ENCODE results near the gene CSRNP3.
"Not testable (repeated sequence)": the region's sequence is repeated elsewhere in the genome, so short reads cannot be mapped to it uniquely, and the experiment has no call there.

CSRNP3 gene

DNA sequence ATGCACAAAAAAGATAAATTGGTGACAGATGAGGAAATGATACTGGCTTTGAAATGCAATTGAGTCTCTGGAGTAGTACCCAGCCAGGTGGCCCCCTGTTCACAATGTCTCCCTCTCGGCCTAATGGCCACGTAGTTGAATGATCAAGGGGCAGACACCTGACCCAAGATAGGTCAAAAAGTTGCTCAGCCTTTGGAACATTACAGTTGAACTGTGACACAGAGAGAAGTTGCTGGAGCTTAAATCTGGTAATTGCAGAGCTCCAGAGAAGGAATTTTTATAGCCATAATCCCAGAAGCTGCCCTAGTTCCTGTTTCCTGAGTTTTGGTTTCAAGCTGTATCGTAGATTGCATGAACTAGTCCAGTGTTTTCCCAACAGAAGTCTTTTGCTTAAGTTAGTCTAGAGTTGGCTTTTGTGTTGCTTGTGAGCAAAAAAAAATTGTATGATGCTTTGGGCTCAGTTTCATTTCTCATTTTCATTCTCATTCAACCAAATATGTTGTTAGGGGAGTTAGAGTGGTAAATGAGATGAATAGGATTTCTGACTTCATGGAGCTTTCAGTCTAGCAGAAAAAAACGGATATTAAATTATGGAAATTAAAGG, 117.9 kb downstream of the CSRNP3 start:
- DNase-seq (ENCODE audit: low spot score) = no peak

GRCh38 chr2:165590999-165591398, 121.5 kb downstream of the CSRNP3 start:
- not testable (repeated sequence) for DNase-seq (ENCODE audit: low spot score)

DNA sequence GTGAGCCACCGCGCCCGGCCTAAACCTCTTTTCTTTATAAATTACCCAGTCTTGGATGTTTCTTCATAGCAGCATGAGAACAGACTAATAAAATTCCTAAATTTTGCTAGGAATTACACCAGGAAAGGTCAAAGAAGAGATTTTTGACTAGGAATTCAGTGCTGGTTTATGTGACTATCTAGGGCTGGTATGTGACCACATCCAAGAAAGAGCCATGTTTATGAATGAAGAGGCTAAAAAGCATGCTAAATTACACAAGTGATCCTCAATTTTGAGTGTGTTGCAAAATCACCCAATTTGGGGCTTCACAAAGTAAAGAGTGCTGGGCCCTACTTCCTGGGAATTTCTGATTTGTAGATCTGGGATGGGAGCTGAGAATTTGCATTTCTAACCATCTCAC, 123.6 kb downstream of the CSRNP3 start:
- peak; percentile 3 for DNase-seq (ENCODE audit: low spot score)

DNA sequence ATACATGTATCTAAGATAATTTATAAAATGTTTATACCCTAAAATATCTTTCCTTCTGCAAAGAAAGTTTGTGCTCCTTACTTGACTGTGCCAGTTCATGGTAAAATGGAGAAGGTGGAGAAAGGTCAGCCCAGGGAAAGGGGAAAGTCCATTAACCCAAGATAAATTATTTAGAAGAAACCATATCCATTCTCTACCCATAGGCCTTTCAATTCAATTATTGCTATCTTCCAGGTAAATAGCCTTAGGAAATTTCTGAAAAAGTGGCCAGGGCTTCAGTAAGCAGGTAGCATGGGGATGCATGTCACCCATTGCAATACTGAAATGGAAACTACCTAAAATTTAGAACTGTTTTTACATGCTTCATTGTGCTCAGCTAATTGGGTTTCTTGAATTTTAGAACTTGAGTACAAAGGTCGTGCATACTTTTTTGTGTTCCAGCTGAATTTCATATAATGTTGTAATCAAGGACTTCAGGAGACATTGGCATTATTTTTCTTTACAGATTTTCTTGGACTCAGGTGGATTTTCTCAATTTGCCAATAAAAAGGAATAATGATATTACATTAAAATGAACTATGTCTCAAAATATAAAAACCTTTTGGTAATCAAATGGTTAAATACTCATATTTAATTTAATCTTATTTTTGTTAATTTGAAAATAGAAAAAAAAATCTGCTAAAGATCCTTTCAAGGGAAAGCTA, 124.9 kb downstream of the CSRNP3 start:
- DNase-seq (ENCODE audit: low spot score) = no peak

GRCh38 chr2:165594935-165595255, 125.4 kb downstream of the CSRNP3 start:
- DNase-seq (ENCODE audit: low spot score) = no peak

GRCh38 chr2:165596788-165597187, 127.3 kb downstream of the CSRNP3 start:
- no peak for DNase-seq (ENCODE audit: low spot score)

- no peak for DNase-seq (ENCODE audit: low spot score)
Observed at GRCh38 chr2:165601065-165601830, 131.8 kb downstream of the CSRNP3 start.

DNA sequence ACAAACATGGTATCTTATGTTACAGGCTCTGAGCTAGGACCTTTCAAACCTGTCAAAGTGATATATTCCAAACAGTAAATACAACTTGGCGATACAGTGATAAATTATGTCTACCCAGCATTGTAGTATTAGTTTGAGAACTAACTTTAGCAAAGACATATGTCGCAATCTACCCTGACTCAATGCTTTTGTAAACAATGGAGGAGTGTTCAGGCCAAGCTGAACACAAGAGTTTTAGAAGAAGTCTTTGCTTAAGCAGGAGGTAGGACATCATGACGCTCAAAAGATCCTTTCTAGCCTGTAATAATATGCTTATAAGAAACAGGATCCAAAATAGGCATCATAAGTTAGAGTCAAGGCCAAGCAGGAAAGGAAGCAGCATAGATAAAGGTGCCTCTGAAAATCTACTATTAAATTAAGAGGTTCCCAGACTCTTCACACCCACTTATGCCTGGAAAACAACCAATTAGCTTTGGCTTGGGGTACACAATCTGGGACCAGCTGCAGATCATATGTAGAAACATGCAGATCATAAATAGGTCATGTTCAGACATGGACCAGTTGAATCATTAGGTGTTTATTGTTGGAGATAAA, 132.5 kb downstream of the CSRNP3 start:
- DNase-seq (ENCODE audit: low spot score) = peak; percentile 17

- no peak for DNase-seq (ENCODE audit: low spot score)
Observed at GRCh38 chr2:165609672-165610071, 140.2 kb downstream of the CSRNP3 start.

GRCh38 chr2:165610591-165611029, 141.1 kb downstream of the CSRNP3 start:
- DNase-seq (ENCODE audit: low spot score) = no peak

GRCh38 chr2:165617741-165618481, 148.4 kb downstream of the CSRNP3 start:
- DNase-seq (ENCODE audit: low spot score) = no peak

- no peak for DNase-seq (ENCODE audit: low spot score)
Observed at GRCh38 chr2:165618806-165619205, 149.3 kb downstream of the CSRNP3 start.

DNA sequence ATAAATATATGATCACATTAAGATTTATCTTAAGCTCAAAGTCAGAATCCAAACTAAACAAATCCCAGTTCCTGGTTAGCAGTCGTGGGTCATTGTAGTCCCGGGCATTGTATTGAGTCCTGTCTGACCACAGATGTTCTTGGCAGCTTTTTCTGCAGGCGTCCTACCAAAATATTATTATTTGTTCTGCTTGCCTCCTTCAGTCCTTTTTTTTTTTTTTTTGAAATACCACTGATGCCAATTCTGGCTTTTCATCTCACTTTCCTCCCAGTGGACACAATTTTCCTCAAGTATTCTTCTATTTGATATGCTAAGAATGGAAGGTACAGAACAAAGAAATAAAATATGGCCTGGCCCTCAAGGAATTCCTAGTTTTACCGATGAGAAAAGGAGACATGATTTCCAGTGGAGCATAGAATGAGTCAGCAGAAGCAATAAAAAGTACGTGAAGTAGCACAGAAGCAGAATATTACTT, 151.6 kb downstream of the CSRNP3 start:
- DNase-seq (ENCODE audit: low spot score) = peak; percentile 13

DNA sequence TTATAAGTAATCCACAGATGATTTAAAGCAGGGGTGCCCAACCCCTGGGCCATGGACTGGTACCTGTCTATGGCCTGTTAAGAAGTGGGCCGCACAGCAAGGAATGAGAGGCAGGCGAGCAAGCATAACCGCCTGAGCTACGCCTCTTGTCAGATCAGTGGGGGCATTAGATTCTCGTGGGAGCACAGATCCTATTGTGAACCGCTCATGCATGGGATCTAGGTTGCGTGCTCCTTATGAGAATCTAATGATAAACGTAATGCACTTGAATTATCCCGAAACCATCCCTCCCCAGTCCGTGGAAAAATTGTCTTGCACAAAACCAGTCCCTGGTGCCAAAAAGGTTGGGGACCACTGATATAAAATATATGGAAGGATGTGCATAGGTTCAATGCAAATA, 153.7 kb downstream of the CSRNP3 start:
- DNase-seq (ENCODE audit: low spot score) = no peak

- no peak for DNase-seq (ENCODE audit: low spot score)
Observed at GRCh38 chr2:165623783-165624469, 154.4 kb downstream of the CSRNP3 start.

- DNase-seq (ENCODE audit: low spot score) = no peak
Observed at GRCh38 chr2:165624470-165624800, 154.9 kb downstream of the CSRNP3 start.

DNA sequence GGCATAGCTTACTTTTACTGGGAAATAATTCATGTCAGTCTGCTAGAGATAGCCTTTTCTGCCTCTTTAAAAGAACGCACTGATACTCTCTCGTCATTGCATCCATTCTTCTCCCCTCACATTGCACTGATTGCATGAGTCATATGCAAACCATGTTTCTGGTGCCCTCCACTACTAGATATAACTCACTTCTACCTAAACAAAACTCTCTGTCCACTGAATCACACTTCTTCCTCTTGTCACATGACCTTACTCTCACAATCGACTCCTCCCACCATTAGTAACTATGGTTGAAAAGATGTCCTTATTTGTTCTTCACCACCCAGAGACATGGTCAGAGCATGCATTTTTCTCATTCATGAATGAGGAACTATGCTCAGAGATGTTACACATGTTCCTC, 158.0 kb downstream of the CSRNP3 start:
- DNase-seq (ENCODE audit: low spot score) = no peak

DNA sequence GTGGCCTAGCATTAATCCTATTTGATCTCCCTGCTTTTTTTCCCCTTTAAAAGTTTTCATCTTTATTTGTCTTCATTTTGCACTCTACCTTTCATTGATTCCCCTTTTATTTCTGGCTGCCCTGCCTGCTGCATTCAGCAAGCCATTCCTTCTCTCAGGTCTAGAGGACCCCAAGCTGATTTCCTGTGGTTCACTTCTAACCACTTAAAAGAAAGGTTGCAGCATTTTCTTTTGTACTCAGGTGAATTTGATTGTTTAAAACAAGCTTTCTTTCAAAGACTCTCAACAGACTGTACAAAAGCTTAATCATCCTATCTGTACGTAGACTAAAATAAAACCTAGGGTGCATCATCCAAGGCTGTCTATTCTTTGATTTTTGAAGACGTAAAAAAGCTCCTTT, 160.3 kb downstream of the CSRNP3 start:
- no peak for DNase-seq (ENCODE audit: low spot score)

DNA sequence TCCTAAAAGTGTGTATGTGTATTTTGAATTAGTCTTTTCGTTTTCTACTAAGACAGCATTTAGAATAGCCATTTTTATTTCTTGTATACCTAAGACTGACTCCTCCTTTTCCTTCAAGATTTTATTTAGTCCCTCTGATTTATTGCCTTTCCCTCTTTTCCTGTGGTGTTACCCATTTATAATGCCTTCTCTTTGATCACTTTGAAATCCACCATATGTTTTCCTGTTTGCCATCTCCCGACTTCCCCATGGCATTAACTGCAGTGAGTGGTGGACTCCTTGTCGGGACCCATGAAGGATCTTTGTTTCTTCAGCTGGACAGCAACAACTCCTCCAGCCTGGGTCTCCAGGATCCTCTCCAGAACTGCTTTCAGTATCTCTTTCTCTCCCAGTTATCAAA, 160.7 kb downstream of the CSRNP3 start:
- no peak for DNase-seq (ENCODE audit: low spot score)

- no peak for DNase-seq (ENCODE audit: low spot score)
Observed at GRCh38 chr2:165631089-165631488, 161.6 kb downstream of the CSRNP3 start.

- no peak for DNase-seq (ENCODE audit: low spot score)
Observed at GRCh38 chr2:165632594-165632993, 163.1 kb downstream of the CSRNP3 start.

- no peak for DNase-seq (ENCODE audit: low spot score)
Observed at GRCh38 chr2:165633431-165633830, 163.9 kb downstream of the CSRNP3 start.
